WERI-Rb-1 (cell line): ENCODE measurements around the gene ZNF76.

Experiments used
- DNase-seq: peaks from one replicate; pipeline ENCODE4 v3.0.0-alpha.2; 2020
- H3K27ac ChIP-seq: fragments of 250-450 bp; sonication (Bioruptor Pico); 2 replicates; pipeline ENCODE4 v1.5.1; 2020; ENCODE audit warnings: mild to moderate bottlenecking, moderate library complexity
- H3K27me3 ChIP-seq: fragments of 250-450 bp; sonication (Bioruptor Pico); 2 replicates; pipeline ENCODE4 v1.5.1; 2021; ENCODE audit warnings: mild to moderate bottlenecking, low read depth, moderate library complexity; ENCODE audit not compliant: insufficient read depth, severe bottlenecking
- H3K36me3 ChIP-seq: fragments of 250-450 bp; sonication (Bioruptor Pico); 2 replicates; pipeline ENCODE4 v1.5.1; 2020; ENCODE audit warnings: mild to moderate bottlenecking, moderate library complexity
- H3K4me3 ChIP-seq: 2 replicates; pipeline ENCODE4 v1.5.1; 2011; ENCODE audit warnings: low read depth, mild to moderate bottlenecking, control low read depth, low read length
- H3K9me3 ChIP-seq: fragments of 250-450 bp; sonication (Bioruptor Pico); 2 replicates; pipeline ENCODE4 v1.5.1; 2021; ENCODE audit warnings: mild to moderate bottlenecking, moderate library complexity; ENCODE audit not compliant: severe bottlenecking
- TF ChIP-seq, protein P1 (sequence below): IDR thresholded peaks from 2 replicates; pipeline ENCODE4 v1.5.1; 2011; ENCODE audit warnings: low read depth, mild to moderate bottlenecking, control low read depth, inconsistent platforms, low read length

ZNF76 gene

DNA sequence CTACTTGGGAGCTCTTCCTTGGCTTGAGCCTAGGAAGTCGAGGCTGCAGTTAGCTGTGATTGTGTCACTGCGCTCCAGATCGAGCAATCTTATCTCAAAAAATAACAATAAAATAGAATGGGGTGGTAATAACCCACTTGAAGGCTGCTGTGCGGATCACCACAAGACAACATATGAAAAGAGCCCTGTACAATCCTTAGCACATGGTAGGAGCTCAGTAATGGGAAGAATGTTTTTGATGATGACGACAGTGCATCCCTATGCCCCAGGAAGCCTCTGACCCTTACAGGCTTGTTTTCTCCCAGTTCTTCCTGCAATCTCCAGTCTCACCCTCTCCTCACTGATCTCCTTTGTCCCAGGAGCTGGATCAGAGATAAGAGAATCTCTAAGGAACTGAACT is 30.2 kb upstream of the ZNF76 start:
- Histone ChIP-seq H3K36me3 (peaks cover 6% of the 10 kb centered on the region), H3K27ac (no peak overlapping the region), H3K27me3 (no peaks in the 10 kb centered on the region), H3K9me3 (no peaks in the 10 kb centered on the region), H3K4me3 (no peak overlapping the region)
- DNase-seq, result no peak
- TF ChIP-seq, protein P1, sequence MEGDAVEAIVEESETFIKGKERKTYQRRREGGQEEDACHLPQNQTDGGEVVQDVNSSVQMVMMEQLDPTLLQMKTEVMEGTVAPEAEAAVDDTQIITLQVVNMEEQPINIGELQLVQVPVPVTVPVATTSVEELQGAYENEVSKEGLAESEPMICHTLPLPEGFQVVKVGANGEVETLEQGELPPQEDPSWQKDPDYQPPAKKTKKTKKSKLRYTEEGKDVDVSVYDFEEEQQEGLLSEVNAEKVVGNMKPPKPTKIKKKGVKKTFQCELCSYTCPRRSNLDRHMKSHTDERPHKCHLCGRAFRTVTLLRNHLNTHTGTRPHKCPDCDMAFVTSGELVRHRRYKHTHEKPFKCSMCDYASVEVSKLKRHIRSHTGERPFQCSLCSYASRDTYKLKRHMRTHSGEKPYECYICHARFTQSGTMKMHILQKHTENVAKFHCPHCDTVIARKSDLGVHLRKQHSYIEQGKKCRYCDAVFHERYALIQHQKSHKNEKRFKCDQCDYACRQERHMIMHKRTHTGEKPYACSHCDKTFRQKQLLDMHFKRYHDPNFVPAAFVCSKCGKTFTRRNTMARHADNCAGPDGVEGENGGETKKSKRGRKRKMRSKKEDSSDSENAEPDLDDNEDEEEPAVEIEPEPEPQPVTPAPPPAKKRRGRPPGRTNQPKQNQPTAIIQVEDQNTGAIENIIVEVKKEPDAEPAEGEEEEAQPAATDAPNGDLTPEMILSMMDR, result no peak

DNA sequence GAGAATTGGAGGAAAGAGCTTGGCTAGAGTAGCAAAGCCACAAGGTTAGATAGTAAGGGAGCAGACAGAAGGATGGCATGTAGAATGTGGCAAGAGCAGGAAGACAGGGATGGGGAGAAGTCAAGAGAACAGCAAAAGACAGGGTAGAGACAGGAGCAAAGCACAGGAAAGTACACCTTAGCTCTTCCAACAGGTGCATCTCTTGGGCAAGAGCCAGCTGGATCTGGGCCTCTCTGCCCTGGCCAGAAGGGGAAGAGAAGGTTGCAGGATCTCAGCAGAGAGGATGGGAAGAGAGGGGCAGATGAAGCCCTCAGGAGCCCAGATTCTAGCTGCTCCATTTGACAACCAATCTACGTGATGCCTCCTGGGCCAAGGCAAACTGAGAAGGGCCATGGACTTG is 29.0 kb upstream of the ZNF76 start:
- Histone ChIP-seq H3K4me3 (no peak overlapping the region), H3K27me3 (no peaks in the 10 kb centered on the region), H3K27ac (no peak overlapping the region), H3K36me3 (peaks cover 6% of the 10 kb centered on the region), H3K9me3 (no peaks in the 10 kb centered on the region)
- TF ChIP-seq, protein P1, result no peak
- no peak for DNase-seq

GRCh38 chr6:35230950-35231349 is 28.6 kb upstream of the ZNF76 start:
- H3K4me3 ChIP-seq, result no peak overlapping the region
- H3K27me3 ChIP-seq, result no peaks in the 10 kb centered on the region
- TF ChIP-seq, protein P1, result no peak
- peaks cover 3% of the 10 kb centered on the region for H3K9me3 ChIP-seq
- no peak for DNase-seq
- peaks cover 6% of the 10 kb centered on the region for H3K36me3 ChIP-seq
- no peak overlapping the region for H3K27ac ChIP-seq

DNA sequence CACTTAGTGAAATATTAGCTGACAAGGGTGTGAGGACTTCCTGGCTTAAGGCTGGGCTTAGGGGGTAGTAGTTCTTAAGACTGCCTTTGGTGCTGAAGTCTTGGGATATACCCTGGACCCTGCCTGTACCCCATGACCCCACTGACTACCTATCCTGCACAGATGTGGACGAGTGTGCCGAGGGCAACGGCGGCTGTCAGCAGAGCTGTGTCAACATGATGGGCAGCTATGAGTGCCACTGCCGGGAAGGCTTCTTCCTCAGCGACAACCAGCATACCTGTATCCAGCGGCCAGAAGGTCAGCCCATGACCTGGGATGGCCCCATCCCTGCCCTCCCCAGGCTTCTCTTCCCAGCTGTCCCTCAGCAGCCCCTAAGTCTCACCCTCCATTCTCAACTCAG is 28.0 kb upstream of the ZNF76 start:
- H3K36me3 ChIP-seq, result peaks cover 6% of the 10 kb centered on the region
- no peak overlapping the region for H3K4me3 ChIP-seq
- DNase-seq, result no peak
- H3K9me3 ChIP-seq, result peaks cover 6% of the 10 kb centered on the region
- TF ChIP-seq, protein P1, result no peak
- no peak overlapping the region for H3K27ac ChIP-seq
- H3K27me3 ChIP-seq, result no peaks in the 10 kb centered on the region

DNA sequence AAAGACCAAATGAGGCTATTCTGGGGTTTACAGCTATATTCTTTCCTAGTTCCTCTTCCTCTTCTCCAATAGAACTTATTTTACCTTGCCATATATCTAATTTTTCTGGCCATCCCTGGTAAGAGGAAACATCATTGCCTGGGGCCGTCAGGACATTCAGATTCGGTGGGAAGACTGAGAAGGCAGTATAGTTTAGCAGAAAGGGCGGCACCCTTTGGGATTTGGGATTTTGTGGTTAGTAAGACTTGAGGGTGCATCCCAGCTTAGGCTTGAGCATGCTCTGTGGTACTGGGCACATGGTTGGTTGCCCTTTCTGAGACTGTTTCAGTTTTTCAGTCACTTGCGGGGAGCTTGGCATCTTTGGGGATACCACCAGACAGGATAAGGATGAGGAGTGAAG is 24.6 kb upstream of the ZNF76 start:
- Histone ChIP-seq H3K27me3 (no peaks in the 10 kb centered on the region), H3K27ac (no peak overlapping the region), H3K4me3 (no peak overlapping the region), H3K36me3 (peaks cover 15% of the 10 kb centered on the region), H3K9me3 (peaks cover 6% of the 10 kb centered on the region)
- DNase-seq, result no peak
- TF ChIP-seq, protein P1, result no peak

DNA sequence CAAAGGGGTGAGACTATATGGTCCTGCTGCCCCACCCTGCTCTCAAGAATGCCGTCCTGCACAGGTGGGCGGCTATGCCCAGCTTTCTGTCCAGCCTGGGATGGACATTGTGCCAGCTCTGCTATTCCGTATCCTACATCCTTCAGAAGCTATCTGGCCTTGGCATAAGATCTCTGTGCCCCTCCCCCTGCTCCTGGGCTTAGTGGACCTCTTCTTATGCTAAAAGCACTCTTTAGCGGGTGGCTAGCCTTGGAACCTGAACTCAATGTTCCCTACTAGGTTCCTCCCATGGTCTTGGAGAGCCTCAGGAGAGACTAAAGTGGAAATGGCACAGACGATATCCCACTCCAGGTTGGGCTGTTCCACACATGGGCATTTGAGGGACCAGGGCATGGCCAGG is 23.3 kb upstream of the ZNF76 start:
- Histone ChIP-seq H3K27me3 (no peaks in the 10 kb centered on the region), H3K36me3 (peaks cover 24% of the 10 kb centered on the region), H3K27ac (no peak overlapping the region), H3K4me3 (no peak overlapping the region), H3K9me3 (peaks cover 6% of the 10 kb centered on the region)
- DNase-seq, result no peak
- TF ChIP-seq, protein P1, result no peak
